H1 (cell line): ENCODE data around the gene PCDHGA7. TPM values are rescaled to one million over a fixed set of nuclear protein-coding genes. Genes with fewer than 3 reads are reported as not detected.

ENCODE experiments used
- CTCF ChIA-PET: fragments of 300-600 bp; sonication (Branson Sonifier 250); formaldehyde crosslinking; loops from one replicate; lab custom pipeline; 2021; ENCODE audit not compliant: partially characterized antibody; lab: Charles Lee
- POLR2A ChIA-PET: fragments of 300-600 bp; sonication (Branson Sonifier 250); formaldehyde crosslinking; loops from one replicate; lab custom pipeline; 2021; ENCODE audit warnings: inconsistent platforms; ENCODE audit not compliant: partially characterized antibody; lab: Charles Lee
- DNase-seq, 2 experiments: peaks; one replicate each; pipeline versions ENCODE4 v3.0.0 to v3.0.0-alpha.2; 2010 to 2022; ENCODE audit warnings: low spot score in 2 of 2, low read depth in 1 of 2, mixed read lengths in 1 of 2
- FAIRE-seq: peaks from 2 replicates; lab custom pipeline; 2011; peaks lifted over from hg19 to GRCh38; lab: Jason Lieb, UNC
- H2AFZ ChIP-seq: 2 replicates; pipeline ENCODE4 v1.8.1; 2012; ENCODE audit warnings: low read length, inconsistent platforms
- H2AK5ac ChIP-seq: 2 replicates; pipeline ENCODE4 v1.6.1; 2013; ENCODE audit warnings: low read depth, low read length
- H2BK120ac ChIP-seq: replicated peaks from 2 replicates; pipeline ENCODE3; 2013; ENCODE audit warnings: low read depth, low read length, inconsistent platforms
- H2BK12ac ChIP-seq: 2 replicates; pipeline ENCODE4 v1.6.1; 2013; ENCODE audit warnings: low read depth, low read length
- H2BK15ac ChIP-seq: 2 replicates; pipeline ENCODE4 v1.6.1; 2013; ENCODE audit warnings: low read length
- H2BK20ac ChIP-seq: 2 replicates; pipeline ENCODE4 v1.6.1; 2013; ENCODE audit warnings: low read length
- H2BK5ac ChIP-seq: 2 replicates; pipeline ENCODE4 v1.6.1; 2013; ENCODE audit warnings: low read depth, low read length
- H3K14ac ChIP-seq: 2 replicates; pipeline ENCODE4 v1.6.1; 2013; ENCODE audit warnings: inconsistent platforms; ENCODE audit not compliant: insufficient read length
- H3K18ac ChIP-seq: 2 replicates; pipeline ENCODE4 v1.6.1; 2013; ENCODE audit warnings: low read length; ENCODE audit errors: extremely low read depth
- H3K23ac ChIP-seq: 2 replicates; pipeline ENCODE4 v1.6.1; 2013; ENCODE audit warnings: inconsistent platforms; ENCODE audit not compliant: insufficient read length
- H3K23me2 ChIP-seq: 2 replicates; pipeline ENCODE4 v1.6.1; 2013; ENCODE audit warnings: low read depth, low read length
- H3K27ac ChIP-seq: 2 replicates; pipeline ENCODE4 v1.6.1; 2011; ENCODE audit warnings: low read depth, low read length, inconsistent platforms
- H3K27me3 ChIP-seq, 4 experiments: replicated peaks in 1 of 4; 1 replicate in 1 of 4; 2 replicates in 3 of 4; pipeline versions ENCODE4 v1.6.1 to v1.8.1; 2011 to 2013; ENCODE audit warnings: low read length in 3 of 4, mild to moderate bottlenecking in 3 of 4, inconsistent platforms in 2 of 4, mixed read lengths in 2 of 4, moderate library complexity in 1 of 4; ENCODE audit not compliant: control insufficient read depth in 3 of 4, insufficient read depth in 3 of 4; ENCODE audit errors: extremely low read depth in 1 of 4
- H3K36me3 ChIP-seq, 4 experiments: 2 replicates each; pipeline versions ENCODE4 v1.6.1 to v1.8.1; 2011 to 2013; ENCODE audit warnings: mild to moderate bottlenecking in 4 of 4, low read length in 3 of 4, moderate library complexity in 2 of 4, control low read depth in 1 of 4, inconsistent platforms in 1 of 4; ENCODE audit not compliant: insufficient read depth in 4 of 4, control insufficient read depth in 2 of 4
- H3K4ac ChIP-seq: replicated peaks from 2 replicates; pipeline ENCODE3; 2013; ENCODE audit warnings: low read length, low read depth, mixed read lengths, inconsistent platforms; ENCODE audit not compliant: insufficient read length
- H3K4me1 ChIP-seq, 4 experiments: replicated peaks in 1 of 4; 1 replicate in 1 of 4; 2 replicates in 3 of 4; pipeline versions ENCODE4 v1.6.1 to v1.8.1; 2011 to 2013; ENCODE audit warnings: low read length in 3 of 4, inconsistent platforms in 2 of 4, mixed read lengths in 1 of 4; ENCODE audit not compliant: insufficient read depth in 4 of 4, control insufficient read depth in 3 of 4
- H3K4me2 ChIP-seq, 2 experiments: 2 replicates each; pipeline versions ENCODE4 v1.6.1 to v1.8.1; 2011 to 2013; ENCODE audit warnings: low read depth in 2 of 2, low read length in 2 of 2, control low read depth in 1 of 2, inconsistent platforms in 1 of 2, mild to moderate bottlenecking in 1 of 2; ENCODE audit not compliant: insufficient read depth in 1 of 2
- H3K4me3 ChIP-seq, 4 experiments: fragments of 200-600, 300-600 bp in 1 of 4; sonication (generic), shearing (Covaris generic), sonication (Bioruptor Twin) in 1 of 4; 2 replicates each; pipeline versions ENCODE4 v1.5.1 to v1.8.1; 2011 to 2016; ENCODE audit warnings: low read length in 4 of 4, low read depth in 3 of 4, control low read depth in 2 of 4, inconsistent platforms in 2 of 4, mild to moderate bottlenecking in 2 of 4, mixed read lengths in 1 of 4, moderate library complexity in 1 of 4; ENCODE audit not compliant: insufficient read depth in 2 of 4; ENCODE audit errors: extremely low read depth in 1 of 4
- H3K56ac ChIP-seq: replicated peaks from 2 replicates; pipeline ENCODE3; 2013; ENCODE audit warnings: low read depth, mild to moderate bottlenecking, mixed read lengths, low read length, inconsistent platforms; ENCODE audit not compliant: insufficient read length
- H3K79me1 ChIP-seq: 2 replicates; pipeline ENCODE4 v1.6.1; 2013; ENCODE audit warnings: low read depth, low read length, control low read depth
- H3K79me2 ChIP-seq, 2 experiments: 2 replicates each; pipeline versions ENCODE4 v1.6.1 to v1.8.1; 2012 to 2013; ENCODE audit warnings: low read length in 2 of 2, mild to moderate bottlenecking in 2 of 2, inconsistent platforms in 1 of 2; ENCODE audit not compliant: insufficient read depth in 2 of 2, control insufficient read depth in 1 of 2
- H3K9ac ChIP-seq, 4 experiments: replicated peaks in 1 of 4; 1 replicate in 1 of 4; 2 replicates in 3 of 4; pipeline versions ENCODE4 v1.6.1 to v1.8.1; 2011 to 2013; ENCODE audit warnings: low read depth in 3 of 4, low read length in 3 of 4, control low read depth in 2 of 4, mild to moderate bottlenecking in 2 of 4, moderate library complexity in 2 of 4, inconsistent platforms in 1 of 4; ENCODE audit errors: extremely low read depth in 1 of 4
- H3K9me3 ChIP-seq, 2 experiments: 2 replicates each; pipeline versions ENCODE4 v1.6.1 to v1.8.1; 2012 to 2013; ENCODE audit warnings: mild to moderate bottlenecking in 2 of 2, moderate library complexity in 2 of 2, control low read depth in 1 of 2, inconsistent platforms in 1 of 2, low read depth in 1 of 2, low read length in 1 of 2, mixed read lengths in 1 of 2; ENCODE audit not compliant: insufficient read depth in 2 of 2
- H4K20me1 ChIP-seq, 2 experiments: replicated peaks in 1 of 2; 2 replicates each; pipeline versions ENCODE3 to v1.8.1; 2011 to 2013; ENCODE audit warnings: inconsistent platforms in 2 of 2, low read length in 2 of 2, mild to moderate bottlenecking in 1 of 2; ENCODE audit not compliant: insufficient read depth in 2 of 2, control insufficient read depth in 1 of 2
- H4K5ac ChIP-seq: 2 replicates; pipeline ENCODE4 v1.6.1; 2013; ENCODE audit warnings: low read length, low read depth, mixed read lengths, inconsistent platforms; ENCODE audit not compliant: insufficient read length
- H4K8ac ChIP-seq: 2 replicates; pipeline ENCODE4 v1.8.0; 2013; ENCODE audit warnings: mild to moderate bottlenecking, moderate library complexity, low read length, inconsistent platforms; ENCODE audit not compliant: insufficient read depth; ENCODE audit errors: extremely low read depth
- H4K91ac ChIP-seq: replicated peaks from 2 replicates; pipeline ENCODE3; 2013; ENCODE audit warnings: low read length, mixed read lengths, inconsistent platforms; ENCODE audit not compliant: insufficient read length
- RAD21 ChIP-seq, 2 experiments: IDR thresholded peaks in 1 of 2; conservative IDR thresholded peaks in 1 of 2; 2 replicates each; pipeline ENCODE4 v1.6.1; 2011; ENCODE audit warnings: low read depth in 2 of 2, low read length in 2 of 2, improper control_type of control experiment in 1 of 2, inconsistent platforms in 1 of 2, mild to moderate bottlenecking in 1 of 2, moderate library complexity in 1 of 2
- RNF2 ChIP-seq: fragments of 200-900, 300-1000 bp; sonication (generic); IDR thresholded peaks from 2 replicates; pipeline ENCODE4 v1.7.1; 2016; ENCODE audit warnings: borderline replicate concordance, low read depth, mild to moderate bottlenecking, antibody characterized with exemption, low read length; ENCODE audit not compliant: poor library complexity, severe bottlenecking; ENCODE audit errors: missing control alignments
- WGBS, 2 experiments: shearing (Covaris generic) in 1 of 2; methylation state at CpG; one replicate each; pipeline versions ENCODE4 v1.1.6 to v1.1.7; 2013 to 2015; ENCODE audit warnings: low lambda C conversion rate in 2 of 2, mixed read lengths in 2 of 2, inconsistent platforms in 1 of 2, low coverage in 1 of 2, missing lambda C conversion rate in 1 of 2; ENCODE audit not compliant: insufficient replicate concordance in 2 of 2, insufficient coverage in 1 of 2, insufficient read length in 1 of 2; ENCODE audit errors: extremely low coverage in 1 of 2, missing lambda C conversion rate in 1 of 2; 5-methylcytosine and 5-hydroxymethylcytosine counted together
- polyA plus RNA-seq, 7 experiments: library from polyadenylated mRNA; depleted of rRNA in 3 of 7; stranded (reverse) in 5 of 7; unstranded in 2 of 7; fragments of >200 nt in 5 of 7; fragments of 200-250 nt in 2 of 7; gene quantifications; 1 replicate in 5 of 7; 2 replicates in 1 of 7; 4 replicates in 1 of 7; pipeline versions ENCODE4 v1.2.1 to v1.2.3, GENCODE V29; 2011 to 2013; ENCODE audit warnings: missing spikeins in 2 of 7, mixed read lengths in 2 of 7
- total RNA-seq: library from RNA; stranded (reverse); fragmentation: NEBNext Ultra II Directional; extraction: Animal tissue kit (Norgen Biotek cat#: 25700); gene quantifications from 2 replicates; pipeline ENCODE4 v1.2.1, GENCODE V29; 2021
- TF ChIP-seq, protein P1 (sequence below), 3 experiments: IDR thresholded peaks; 1 replicate in 2 of 3; 2 replicates in 1 of 3; pipeline versions ENCODE4 v1.5.1 to v1.6.1; 2011; ENCODE audit warnings: low read length in 3 of 3, mild to moderate bottlenecking in 3 of 3, inconsistent platforms in 2 of 3, low read depth in 1 of 3, moderate library complexity in 1 of 3; ENCODE audit not compliant: insufficient read depth in 1 of 3; ENCODE audit errors: control extremely low read depth in 1 of 3

PCDHGA7 gene
- total and polyA plus RNA-seq, 2 of the 8 experiments (the other 6 are each of a cell fraction or from before 2014, with no cell fraction given) = 0.39 to 1.1 TPM

DNA sequence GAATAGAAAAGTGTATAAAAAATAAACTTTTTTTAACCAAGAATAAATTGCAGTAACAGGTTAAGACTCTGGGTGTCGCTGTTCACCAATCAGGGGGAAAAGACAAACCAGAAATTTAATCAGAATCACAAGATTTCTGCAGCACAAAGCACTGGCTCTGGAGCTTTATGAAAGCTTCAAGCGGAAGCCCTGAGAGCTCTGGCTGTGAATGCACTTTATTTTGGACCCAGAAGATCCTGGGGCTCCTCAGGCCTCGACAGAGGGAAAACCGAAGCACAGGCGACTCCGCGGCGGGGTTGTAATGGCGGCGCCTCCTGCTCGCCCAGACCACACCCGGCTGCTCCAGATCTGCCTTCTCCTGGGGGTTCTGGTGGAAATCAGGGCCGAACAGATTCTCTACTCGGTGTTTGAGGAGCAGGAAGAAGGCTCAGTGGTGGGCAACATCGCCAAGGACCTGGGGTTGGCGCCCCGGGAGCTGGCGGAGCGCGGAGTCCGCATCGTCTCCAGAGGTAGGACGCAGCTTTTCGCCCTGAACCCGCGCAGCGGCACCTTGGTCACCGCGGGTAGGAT, 27.6 kb upstream of the PCDHGA7 start, which contains the start of gene PCDHGA4:
PCDHGA4 (plus strand) TSS at position 122 of the 570 bp plus-strand sequence; CDS start at position 209, 87 bp downstream.
- no peak within 1 kb of the TSS for H3K14ac ChIP-seq
- POLR2A ChIA-PET = no interaction called here
- no peak within 1 kb of the TSS for H4K8ac ChIP-seq
- CTCF ChIA-PET = interaction anchor here (0.6 to 4.4 kb wide), 42 partner anchors 9 to 279 kb away, joined by 3 to 28 read pairs (median 5); partner anchors contain the start of genes PCDHB10, PCDHB14, PCDHB15 and PCDHB16
- no peak within 1 kb of the TSS for H2AFZ ChIP-seq
- peaks cover 0 to 6% (median under 1%) of the 10 kb centered on the region in 4 experiments; a peak in 1 of 7 replicates for H3K4me1 ChIP-seq
- FAIRE-seq = no peak
- H2BK120ac ChIP-seq = no peak within 1 kb of the TSS
- peaks cover 35 to 44% of the 10 kb centered on the region in 2 experiments for H3K9me3 ChIP-seq
- no peak within 1 kb of the TSS for H2AK5ac ChIP-seq
- no peak within 1 kb of the TSS for H3K27ac ChIP-seq
- H3K9ac ChIP-seq = no peak within 1 kb of the TSS
- no peaks in the 10 kb centered on the region for H3K23me2 ChIP-seq
- H3K4me2 ChIP-seq = no peak within 1 kb of the TSS
- peak; percentile 25 to 37 for TF ChIP-seq RAD21 (IDR thresholded peaks at IDR 0.05 in 1 of 2, conservative IDR thresholded peaks at IDR 0.05 in 1 of 2; ENCODE audit: low read depth in 2 of 2, low read length in 2 of 2)
- TF ChIP-seq, protein P1, sequence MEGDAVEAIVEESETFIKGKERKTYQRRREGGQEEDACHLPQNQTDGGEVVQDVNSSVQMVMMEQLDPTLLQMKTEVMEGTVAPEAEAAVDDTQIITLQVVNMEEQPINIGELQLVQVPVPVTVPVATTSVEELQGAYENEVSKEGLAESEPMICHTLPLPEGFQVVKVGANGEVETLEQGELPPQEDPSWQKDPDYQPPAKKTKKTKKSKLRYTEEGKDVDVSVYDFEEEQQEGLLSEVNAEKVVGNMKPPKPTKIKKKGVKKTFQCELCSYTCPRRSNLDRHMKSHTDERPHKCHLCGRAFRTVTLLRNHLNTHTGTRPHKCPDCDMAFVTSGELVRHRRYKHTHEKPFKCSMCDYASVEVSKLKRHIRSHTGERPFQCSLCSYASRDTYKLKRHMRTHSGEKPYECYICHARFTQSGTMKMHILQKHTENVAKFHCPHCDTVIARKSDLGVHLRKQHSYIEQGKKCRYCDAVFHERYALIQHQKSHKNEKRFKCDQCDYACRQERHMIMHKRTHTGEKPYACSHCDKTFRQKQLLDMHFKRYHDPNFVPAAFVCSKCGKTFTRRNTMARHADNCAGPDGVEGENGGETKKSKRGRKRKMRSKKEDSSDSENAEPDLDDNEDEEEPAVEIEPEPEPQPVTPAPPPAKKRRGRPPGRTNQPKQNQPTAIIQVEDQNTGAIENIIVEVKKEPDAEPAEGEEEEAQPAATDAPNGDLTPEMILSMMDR (IDR thresholded peaks at IDR 0.05; ENCODE audit: control extremely low read depth in 1 of 3, insufficient read depth in 1 of 3, low read depth in 1 of 3, low read length in 3 of 3) = peak in 2 of 3 experiments; percentile 34 to 39; a peak in 2 of 4 replicates
- TF ChIP-seq RNF2 = no peak
- TF ChIP-seq, all 59 proteins: peak for 2
- no peak within 1 kb of the TSS for H3K18ac ChIP-seq
- no peak within 1 kb of the TSS for H4K5ac ChIP-seq
- no peak for DNase-seq
- no peak within 1 kb of the TSS for H3K56ac ChIP-seq
- no peaks in the 10 kb centered on the region for H3K79me1 ChIP-seq
- no peak within 1 kb of the TSS for H2BK15ac ChIP-seq
- H4K91ac ChIP-seq = no peak within 1 kb of the TSS
- no peaks in the 10 kb centered on the region for H4K20me1 ChIP-seq
- H3K79me2 ChIP-seq = no peaks in the 10 kb centered on the region
- no peaks in the 10 kb centered on the region for H3K27me3 ChIP-seq
- no peak within 1 kb of the TSS for H3K4me3 ChIP-seq
- H3K4ac ChIP-seq = no peak within 1 kb of the TSS
- H2BK5ac ChIP-seq = no peak within 1 kb of the TSS
- peaks cover 0 to 13% (median 3%) of the 10 kb centered on the region in 4 experiments; a peak in 3 of 8 replicates for H3K36me3 ChIP-seq
- H2BK20ac ChIP-seq = no peak within 1 kb of the TSS
- WGBS, 2 experiments = 87% methylated on average over 29 of the region's 29 CpGs; no CpG with 5 or more reads in 1 of the 2 experiments
- no peak within 1 kb of the TSS for H2BK12ac ChIP-seq
- no peak within 1 kb of the TSS for H3K23ac ChIP-seq
